ENCODE data around the gene MRTO4.

DNA sequence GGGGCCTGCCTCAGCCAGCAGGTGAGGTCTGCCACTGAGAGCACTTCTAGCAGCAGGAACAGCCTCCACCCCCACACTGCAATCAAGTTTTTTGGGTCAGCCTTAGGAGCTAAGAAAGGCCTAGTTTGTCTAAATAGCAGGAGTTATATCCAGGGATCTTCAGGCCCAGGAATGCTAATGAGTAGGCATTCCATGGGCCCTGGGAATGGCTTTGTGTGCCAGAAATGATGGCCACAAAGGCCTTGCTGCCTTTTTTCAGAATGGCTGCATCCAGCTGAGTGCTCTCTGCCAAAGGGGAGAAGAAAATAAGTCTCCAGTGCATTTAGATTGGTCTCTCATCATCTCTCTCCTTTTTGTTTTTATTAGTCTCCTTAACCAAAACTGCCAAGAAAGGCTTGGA is 2.8 kb downstream of the MRTO4 start:
- no peak for TF ChIP-seq REST (IDR thresholded peaks at IDR 0.05)
- TF ChIP-seq, protein P1, sequence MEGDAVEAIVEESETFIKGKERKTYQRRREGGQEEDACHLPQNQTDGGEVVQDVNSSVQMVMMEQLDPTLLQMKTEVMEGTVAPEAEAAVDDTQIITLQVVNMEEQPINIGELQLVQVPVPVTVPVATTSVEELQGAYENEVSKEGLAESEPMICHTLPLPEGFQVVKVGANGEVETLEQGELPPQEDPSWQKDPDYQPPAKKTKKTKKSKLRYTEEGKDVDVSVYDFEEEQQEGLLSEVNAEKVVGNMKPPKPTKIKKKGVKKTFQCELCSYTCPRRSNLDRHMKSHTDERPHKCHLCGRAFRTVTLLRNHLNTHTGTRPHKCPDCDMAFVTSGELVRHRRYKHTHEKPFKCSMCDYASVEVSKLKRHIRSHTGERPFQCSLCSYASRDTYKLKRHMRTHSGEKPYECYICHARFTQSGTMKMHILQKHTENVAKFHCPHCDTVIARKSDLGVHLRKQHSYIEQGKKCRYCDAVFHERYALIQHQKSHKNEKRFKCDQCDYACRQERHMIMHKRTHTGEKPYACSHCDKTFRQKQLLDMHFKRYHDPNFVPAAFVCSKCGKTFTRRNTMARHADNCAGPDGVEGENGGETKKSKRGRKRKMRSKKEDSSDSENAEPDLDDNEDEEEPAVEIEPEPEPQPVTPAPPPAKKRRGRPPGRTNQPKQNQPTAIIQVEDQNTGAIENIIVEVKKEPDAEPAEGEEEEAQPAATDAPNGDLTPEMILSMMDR (IDR thresholded peaks at IDR 0.05; ENCODE audit: low read depth, low read length, missing input control), result no peak
- no peak for TF ChIP-seq HNF4A (conservative IDR thresholded peaks at IDR 0.05)
- TF ChIP-seq RAD21 (IDR thresholded peaks at IDR 0.05), result no peak
- no peak for TF ChIP-seq GABPA (IDR thresholded peaks at IDR 0.05 in 1 of 2, conservative IDR thresholded peaks at IDR 0.05 in 1 of 2)
- no peak for TF ChIP-seq SP1 (IDR thresholded peaks at IDR 0.05)
- no peak for TF ChIP-seq YY1 (IDR thresholded peaks at IDR 0.05)
- TF ChIP-seq TAF1 (conservative IDR thresholded peaks at IDR 0.05), result no peak
- TF ChIP-seq RXRA (IDR thresholded peaks at IDR 0.05), result no peak
- TF ChIP-seq, protein P2, sequence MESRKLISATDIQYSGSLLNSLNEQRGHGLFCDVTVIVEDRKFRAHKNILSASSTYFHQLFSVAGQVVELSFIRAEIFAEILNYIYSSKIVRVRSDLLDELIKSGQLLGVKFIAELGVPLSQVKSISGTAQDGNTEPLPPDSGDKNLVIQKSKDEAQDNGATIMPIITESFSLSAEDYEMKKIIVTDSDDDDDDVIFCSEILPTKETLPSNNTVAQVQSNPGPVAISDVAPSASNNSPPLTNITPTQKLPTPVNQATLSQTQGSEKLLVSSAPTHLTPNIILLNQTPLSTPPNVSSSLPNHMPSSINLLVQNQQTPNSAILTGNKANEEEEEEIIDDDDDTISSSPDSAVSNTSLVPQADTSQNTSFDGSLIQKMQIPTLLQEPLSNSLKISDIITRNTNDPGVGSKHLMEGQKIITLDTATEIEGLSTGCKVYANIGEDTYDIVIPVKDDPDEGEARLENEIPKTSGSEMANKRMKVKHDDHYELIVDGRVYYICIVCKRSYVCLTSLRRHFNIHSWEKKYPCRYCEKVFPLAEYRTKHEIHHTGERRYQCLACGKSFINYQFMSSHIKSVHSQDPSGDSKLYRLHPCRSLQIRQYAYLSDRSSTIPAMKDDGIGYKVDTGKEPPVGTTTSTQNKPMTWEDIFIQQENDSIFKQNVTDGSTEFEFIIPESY (IDR thresholded peaks at IDR 0.05), result no peak
